Left colon (tissue), 2 donors: ENCODE measurements around the gene HLA-DPA1. TPM values are rescaled to one million over a fixed set of nuclear protein-coding genes. Genes with fewer than 3 reads are reported as not detected.
"Not testable (repeated sequence)": the region's sequence is repeated elsewhere in the genome, so short reads cannot be mapped to it uniquely, and the experiment has no call there.

ENCODE experiments used
- ATAC-seq: fragments of 200-7000 bp; cut with Tn5 transposase; one replicate; pipeline ENCODE4 v1.9.1; 2020; ENCODE audit warnings: mild to moderate bottlenecking, moderate library complexity
- DNase-seq, 2 donors: peaks; one replicate each; pipeline ENCODE4 v3.0.0-alpha.2; 2020
- intact Hi-C, 2 donors: fragments of 100-400 bp; cut with DNase I in 1 of 2; cut with micrococcal nuclease in 1 of 2; formaldehyde crosslinking; loops; one replicate each; pipeline versions ENCODE4 v1.11.2 to v1.14.0; 2022; cut with DNase I, micrococcal nuclease
- total RNA-seq, 2 donors: library from RNA; stranded (reverse); fragmentation: NEBNext Ultra II Directional; extraction: Animal tissue kit (Norgen Biotek cat#: 25700); gene quantifications; one replicate each; pipeline ENCODE4 v1.2.1, GENCODE V29; 2021
- donor health status: DM: no; HTN: no; CAD: no.
- donor health status: DM: yes; HTN: yes; CAD: no.

HLA-DPA1 gene
- total RNA-seq, 2 donors from 2014 or later = 14.8 to 103 TPM

- ATAC-seq (no peak), DNase-seq (no peak)
- intact Hi-C loops = no loop called here
These were observed 845 bp downstream of the HLA-DPA1 start for GRCh38 chr6:33072508-33073100.

- intact Hi-C loops = no loop called here
- no peak for DNase-seq
- ATAC-seq = no peak
These were observed 1.9 kb downstream of the HLA-DPA1 start for GRCh38 chr6:33071569-33071968.

DNA sequence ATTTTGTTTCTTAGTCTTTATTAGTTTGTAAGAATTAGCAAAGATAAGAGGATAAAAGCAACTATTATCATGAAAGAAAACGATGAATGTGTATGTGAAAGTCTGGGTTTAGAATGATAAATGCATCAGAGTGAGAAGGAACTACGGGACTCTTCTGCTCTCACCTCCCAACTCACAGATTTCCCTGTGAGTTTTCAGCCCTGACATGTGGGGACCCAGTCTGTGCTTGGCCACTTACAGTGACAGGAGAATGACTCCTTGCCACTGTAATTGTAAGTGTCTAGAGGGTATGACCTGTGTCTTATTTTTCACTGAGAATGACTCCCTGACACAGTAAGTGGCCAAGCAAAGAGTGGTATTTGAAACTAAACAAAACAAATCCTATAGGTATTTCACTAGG, 2.5 kb downstream of the HLA-DPA1 start:
- ATAC-seq = no peak
- no peak for DNase-seq
- intact Hi-C loops = no loop called here

GRCh38 chr6:33069021-33069738, 4.3 kb downstream of the HLA-DPA1 start:
- DNase-seq (no peak), ATAC-seq (no peak)
- intact Hi-C loops = no loop called here

DNA sequence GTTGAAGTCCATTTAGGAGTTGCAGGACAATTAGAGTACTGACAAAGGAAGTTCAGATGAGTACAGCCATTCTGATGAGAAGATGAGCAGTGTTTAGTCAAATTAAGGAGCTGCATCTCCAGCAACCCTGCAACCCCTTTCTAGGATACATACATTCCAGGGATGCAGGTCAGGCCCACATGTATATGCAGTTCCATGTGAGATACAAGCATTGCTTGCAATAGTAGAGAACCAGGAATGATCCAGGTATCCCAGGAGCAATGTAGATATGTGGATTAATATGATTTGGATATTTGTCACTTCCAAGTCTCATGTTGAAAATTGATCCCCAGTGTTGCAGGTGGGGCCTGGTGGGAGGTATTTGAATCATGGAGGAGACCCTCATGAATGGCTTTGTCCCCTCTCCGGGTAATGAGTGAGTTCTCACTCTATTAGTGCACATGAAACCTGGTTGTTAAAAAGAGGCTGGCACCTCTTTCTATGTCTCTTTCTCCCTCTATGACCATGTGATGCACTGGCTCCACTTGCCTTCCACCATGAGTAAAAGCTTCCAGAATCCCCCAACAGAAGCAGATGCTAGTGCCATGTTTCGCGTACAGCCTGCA, 6.4 kb downstream of the HLA-DPA1 start:
- ATAC-seq = no peak
- no peak for DNase-seq
- intact Hi-C loops = no loop called here

- ATAC-seq = no peak
- no peak for DNase-seq
- intact Hi-C loops = no loop called here
These were observed 8.1 kb downstream of the HLA-DPA1 start for GRCh38 chr6:33065312-33065711.

- intact Hi-C loops = no loop called here
- no peak for ATAC-seq
- no peak for DNase-seq
These were observed 8.7 kb downstream of the HLA-DPA1 start for GRCh38 chr6:33064723-33065122.

GRCh38 chr6:33063435-33063834, 10.0 kb downstream of the HLA-DPA1 start:
- intact Hi-C loops, DNase-seq: not testable (repeated sequence)

GRCh38 chr6:33061987-33062386, 11.5 kb downstream of the HLA-DPA1 start:
- ATAC-seq (no peak), DNase-seq (no peak)
- intact Hi-C loops = no loop called here

More at GRCh38 chr6:33063435-33063834, 10.0 kb downstream of the HLA-DPA1 start:
- not testable (repeated sequence) for ATAC-seq

DNA sequence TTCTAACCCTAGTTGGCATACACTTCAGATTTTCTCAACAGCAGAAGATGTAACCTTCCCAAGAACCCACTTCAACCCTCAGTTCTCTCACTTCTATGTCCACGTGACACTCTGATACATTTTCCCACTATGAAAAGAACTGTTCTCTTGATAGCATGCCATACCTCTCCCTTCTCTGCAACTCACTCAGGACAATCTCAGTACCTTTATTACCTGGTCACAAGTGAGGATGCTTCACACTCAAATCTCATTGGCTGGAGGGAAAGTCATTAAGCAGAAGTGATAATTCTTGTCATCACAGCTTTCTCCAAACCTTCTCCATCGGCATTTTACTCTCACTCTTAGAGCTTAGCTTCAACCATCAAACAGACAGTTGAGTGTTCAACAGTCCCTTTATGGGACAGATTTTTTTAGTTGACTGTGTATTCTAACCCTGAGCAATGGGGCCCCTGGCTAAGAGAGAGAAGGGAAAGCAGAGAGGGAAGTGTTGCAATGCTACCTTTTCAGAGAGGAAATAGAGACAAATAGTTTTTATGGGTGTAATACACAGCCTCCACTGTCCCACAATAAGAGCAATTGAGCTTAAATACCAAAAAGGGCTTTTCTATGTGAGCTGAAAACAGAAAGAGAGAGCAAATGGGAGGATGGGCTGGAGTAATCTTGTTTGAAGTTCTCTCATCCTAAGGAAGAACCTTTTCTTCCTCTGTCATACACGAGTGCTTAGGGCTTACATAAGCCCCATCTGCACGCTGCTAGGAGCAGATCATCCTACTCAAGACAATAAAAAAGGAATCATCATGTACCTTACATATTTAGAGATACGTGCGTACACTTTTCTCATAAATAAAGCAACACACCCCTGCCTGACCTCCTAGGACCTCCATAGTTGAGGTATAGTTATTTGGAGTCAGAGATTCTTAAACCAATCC, 16.0 kb downstream of the HLA-DPA1 start:
- ATAC-seq = no peak
- intact Hi-C loops = no loop called here
- no peak for DNase-seq

- intact Hi-C loops = no loop called here
- no peak for ATAC-seq
- no peak for DNase-seq
These were observed 20.2 kb downstream of the HLA-DPA1 start for GRCh38 chr6:33053230-33053629.

DNA sequence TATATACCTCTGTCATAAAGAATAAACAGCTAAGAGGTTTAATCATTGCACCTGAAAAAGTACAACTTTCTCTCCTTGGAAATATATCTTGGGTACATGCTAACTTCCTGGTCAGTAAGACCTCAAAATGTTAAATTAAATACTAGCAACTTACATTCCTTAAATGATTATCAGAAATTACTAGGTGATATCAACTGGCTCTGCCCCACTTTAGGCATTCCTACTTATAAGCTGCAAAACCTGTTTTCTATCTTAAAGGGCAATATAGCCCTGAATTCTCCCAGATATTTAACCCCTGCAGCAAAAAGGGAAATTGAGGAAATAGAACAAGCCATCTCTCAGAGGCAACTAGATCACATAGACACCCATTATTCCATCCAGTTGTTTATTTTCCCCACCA, 20.8 kb downstream of the HLA-DPA1 start:
- no peak for DNase-seq
- intact Hi-C loops = no loop called here
- no peak for ATAC-seq

GRCh38 chr6:33050014-33050810, 23.2 kb downstream of the HLA-DPA1 start:
- ATAC-seq (no peak), DNase-seq (no peak)
- intact Hi-C loops = no loop called here

GRCh38 chr6:33049323-33050013, 24.0 kb downstream of the HLA-DPA1 start:
- no peak for ATAC-seq
- no peak for DNase-seq
- intact Hi-C loops = no loop called here

- no peak for ATAC-seq
These were observed 33.3 kb downstream of the HLA-DPA1 start for GRCh38 chr6:33040157-33040556.

GRCh38 chr6:33036535-33036934, 36.9 kb downstream of the HLA-DPA1 start:
- intact Hi-C loops = no loop called here
- no peak for ATAC-seq

More at GRCh38 chr6:33040157-33040556, 33.3 kb downstream of the HLA-DPA1 start:
- intact Hi-C loops = no loop called here
- no peak for DNase-seq

DNA sequence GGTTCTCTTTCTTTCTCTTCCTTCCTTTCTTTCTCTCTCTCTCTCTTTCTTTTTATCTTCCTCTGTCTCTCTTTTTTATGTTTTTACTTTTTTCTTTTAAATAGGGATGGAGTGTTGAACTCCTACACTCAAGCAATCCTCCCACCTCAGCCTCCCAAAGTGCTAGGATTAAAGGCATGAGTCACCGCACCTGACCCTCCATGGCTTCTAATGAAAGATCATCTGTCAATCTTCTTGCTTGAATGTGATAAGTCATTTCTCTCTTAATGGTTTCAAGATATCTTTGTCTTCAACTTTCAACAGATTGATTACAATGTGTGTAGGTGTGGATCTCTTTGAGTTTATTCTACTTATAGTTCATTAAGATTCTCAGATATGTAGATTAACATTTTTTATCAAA, 38.9 kb downstream of the HLA-DPA1 start:
- DNase-seq = no peak
- no peak for ATAC-seq
- intact Hi-C loops = no loop called here

More at GRCh38 chr6:33036535-33036934, 36.9 kb downstream of the HLA-DPA1 start:
- no peak for DNase-seq

GRCh38 chr6:33030245-33030644, 43.2 kb downstream of the HLA-DPA1 start:
- DNase-seq (no peak), ATAC-seq (no peak)
- intact Hi-C loops = no loop called here
